ENCODE data around the gene XYLB.

Gene XYLB

GRCh38 chr3:38457111-38458003 lies 110.8 kb downstream of the XYLB start:
- DNase-seq = no peak

- DNase-seq = no peak
Measured at GRCh38 chr3:38458796-38459498, 112.4 kb downstream of the XYLB start.

DNA sequence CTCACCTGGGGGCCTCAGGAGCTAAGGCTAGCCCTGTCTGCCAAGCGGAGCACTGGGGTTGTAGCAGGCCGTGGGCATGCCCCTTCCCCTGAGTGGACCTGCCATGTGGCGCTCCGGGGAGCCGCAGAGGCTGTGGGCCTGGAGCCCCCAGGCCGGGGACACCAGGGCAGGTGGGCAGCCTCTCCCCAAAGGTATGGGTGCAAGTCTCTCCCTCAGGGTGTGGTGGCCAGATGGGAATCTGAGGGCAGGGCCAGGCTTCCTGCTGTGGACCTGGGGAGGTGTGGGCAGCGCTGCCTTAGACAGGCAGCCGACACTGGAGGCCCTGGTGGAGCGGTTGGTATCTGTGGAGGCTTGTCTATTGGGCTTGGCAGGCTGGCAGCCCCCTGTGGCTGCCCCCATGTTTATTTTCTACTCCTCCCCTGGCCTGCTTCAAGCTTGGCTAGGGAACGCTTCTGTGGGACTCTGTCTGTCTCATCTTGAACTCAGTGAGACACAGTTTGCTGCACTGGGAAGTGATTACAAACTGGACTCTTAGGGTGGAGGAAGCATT lies 113.0 kb downstream of the XYLB start:
- DNase-seq = no peak

DNA sequence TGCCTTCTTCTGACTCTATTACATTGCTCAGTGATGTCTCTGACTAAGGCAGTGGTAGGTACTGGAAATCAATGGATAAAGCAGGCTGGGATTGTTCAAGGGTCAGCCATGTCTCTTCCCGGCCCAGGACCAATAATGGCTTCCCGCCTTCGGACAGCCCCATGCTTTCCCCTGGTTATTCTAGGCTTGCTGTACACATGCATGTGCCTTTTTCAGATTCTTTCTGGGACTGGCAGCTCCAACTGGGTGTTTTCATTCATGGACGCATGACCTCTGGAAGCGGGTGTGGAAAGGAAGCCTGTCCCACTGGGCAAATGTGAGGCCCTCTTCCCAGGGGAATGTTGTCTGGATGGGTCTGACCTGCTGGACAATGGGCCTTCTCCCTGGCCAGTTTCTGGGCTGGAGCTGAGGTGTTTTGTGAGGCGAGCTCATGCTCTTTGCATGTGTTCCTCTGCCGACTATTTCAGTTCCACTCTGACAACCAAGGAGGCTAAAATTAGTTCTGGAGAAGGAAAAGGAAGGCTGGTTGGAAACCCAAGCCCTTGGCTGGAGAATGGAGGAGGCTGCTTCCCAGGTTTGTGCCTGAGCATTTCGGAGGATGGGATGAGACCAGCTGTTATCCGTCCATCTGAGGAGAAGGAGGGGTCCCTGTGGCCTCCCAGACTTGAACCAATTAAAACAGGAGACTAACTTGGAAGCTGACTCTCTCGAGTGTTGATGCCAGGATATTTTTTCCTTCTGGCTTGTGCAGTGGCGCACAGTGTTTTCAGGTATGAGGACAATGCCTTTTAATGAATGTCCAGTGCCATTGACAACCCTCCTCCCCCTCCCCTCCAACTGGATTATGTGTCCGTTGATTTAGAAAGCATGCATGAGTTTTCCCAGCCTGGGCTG lies 114.0 kb downstream of the XYLB start:
- DNase-seq = no peak
